ENCODE measurements around the gene FGD2. TPM values are rescaled to one million over a fixed set of nuclear protein-coding genes. Genes with fewer than 3 reads are reported as not detected.
A peak's percentile ranks its signal among the peaks of the same experiment; 100 is the strongest.

The FGD2 gene
- total RNA-seq, 1 experiment from 2014 or later, result 0.10 TPM

GRCh38 chr6:36986704-36987047, 18.8 kb upstream of the FGD2 start:
- Histone ChIP-seq H2AFZ (ENCODE audit: low read depth, low read length, poor library complexity, severe bottlenecking) (no peak overlapping the region), H3K9me2 (ENCODE audit: insufficient read depth) (no peaks in the 10 kb centered on the region), H3K79me2 (ENCODE audit: insufficient read depth, low read length) (peaks cover 43% of the 10 kb centered on the region), H3K27me3 (ENCODE audit: insufficient read depth, low read length) (no peaks in the 10 kb centered on the region), H3K4me3 (replicated peaks in 1 of 2; ENCODE audit: low read depth in 1 of 2, low read length in 2 of 2) (peak overlapping the region; percentile 98), H3K36me3 (ENCODE audit: control insufficient read depth in 1 of 2, insufficient read depth in 2 of 2, low read length in 2 of 2) (no peaks in the 10 kb centered on the region; a peak in 1 of 4 replicates), H3K4me2 (ENCODE audit: low read length) (peak overlapping the region; percentile 97), H3K9me3 (ENCODE audit: control insufficient read depth in 1 of 2, insufficient read depth in 1 of 2, low read depth in 1 of 2, low read length in 2 of 2) (no peaks in the 10 kb centered on the region), H3K9ac (ENCODE audit: low read length) (peak overlapping the region; percentile 99), H3K27ac (ENCODE audit: low read depth, low read length) (peak overlapping the region; percentile 87), H4K20me1 (ENCODE audit: insufficient read depth) (peaks cover 11% of the 10 kb centered on the region; the same call in 1 of the 2 replicates), H3K4me1 (ENCODE audit: control insufficient read depth in 1 of 2, insufficient read depth in 2 of 2, low read length in 2 of 2) (peaks cover 7 to 28% of the 10 kb centered on the region in 2 experiments; a peak in 3 of 4 replicates)
- no TSS peak for BruUV-seq (replicated peaks)
- CTCF ChIA-PET, result interaction anchor here (1.5 kb wide), 1 partner anchor 31 kb away, joined by 7 read pairs; no protein-coding TSS in a partner anchor
- POLR2A ChIA-PET, result interaction anchor here (1.1 kb wide), 1 partner anchor 20 kb away, joined by 3 read pairs; no protein-coding TSS in a partner anchor
- RAD21 ChIA-PET (ENCODE audit: low non-redundant PET in 1 of 2, low total read pairs in 2 of 2, uncharacterized antibody in 2 of 2, unreplicated experiment in 2 of 2), result interaction anchor here in 1 of 2 experiments (1.3 kb wide), 1 partner anchor 32 kb away, joined by 4 read pairs; no protein-coding TSS in a partner anchor
- no peak for DNase-seq (ENCODE audit: low read depth, low spot score)
- TF ChIP-seq FOSL1 (IDR thresholded peaks at IDR 0.05; ENCODE audit: low read depth), result no peak
- no peak for TF ChIP-seq YY1 (IDR thresholded peaks at IDR 0.05; ENCODE audit: extremely low read depth, insufficient replicate concordance, low read depth, low read length)
- no peak for TF ChIP-seq RAD21 (IDR thresholded peaks at IDR 0.05; ENCODE audit: low read depth)
- TF ChIP-seq, protein P1, sequence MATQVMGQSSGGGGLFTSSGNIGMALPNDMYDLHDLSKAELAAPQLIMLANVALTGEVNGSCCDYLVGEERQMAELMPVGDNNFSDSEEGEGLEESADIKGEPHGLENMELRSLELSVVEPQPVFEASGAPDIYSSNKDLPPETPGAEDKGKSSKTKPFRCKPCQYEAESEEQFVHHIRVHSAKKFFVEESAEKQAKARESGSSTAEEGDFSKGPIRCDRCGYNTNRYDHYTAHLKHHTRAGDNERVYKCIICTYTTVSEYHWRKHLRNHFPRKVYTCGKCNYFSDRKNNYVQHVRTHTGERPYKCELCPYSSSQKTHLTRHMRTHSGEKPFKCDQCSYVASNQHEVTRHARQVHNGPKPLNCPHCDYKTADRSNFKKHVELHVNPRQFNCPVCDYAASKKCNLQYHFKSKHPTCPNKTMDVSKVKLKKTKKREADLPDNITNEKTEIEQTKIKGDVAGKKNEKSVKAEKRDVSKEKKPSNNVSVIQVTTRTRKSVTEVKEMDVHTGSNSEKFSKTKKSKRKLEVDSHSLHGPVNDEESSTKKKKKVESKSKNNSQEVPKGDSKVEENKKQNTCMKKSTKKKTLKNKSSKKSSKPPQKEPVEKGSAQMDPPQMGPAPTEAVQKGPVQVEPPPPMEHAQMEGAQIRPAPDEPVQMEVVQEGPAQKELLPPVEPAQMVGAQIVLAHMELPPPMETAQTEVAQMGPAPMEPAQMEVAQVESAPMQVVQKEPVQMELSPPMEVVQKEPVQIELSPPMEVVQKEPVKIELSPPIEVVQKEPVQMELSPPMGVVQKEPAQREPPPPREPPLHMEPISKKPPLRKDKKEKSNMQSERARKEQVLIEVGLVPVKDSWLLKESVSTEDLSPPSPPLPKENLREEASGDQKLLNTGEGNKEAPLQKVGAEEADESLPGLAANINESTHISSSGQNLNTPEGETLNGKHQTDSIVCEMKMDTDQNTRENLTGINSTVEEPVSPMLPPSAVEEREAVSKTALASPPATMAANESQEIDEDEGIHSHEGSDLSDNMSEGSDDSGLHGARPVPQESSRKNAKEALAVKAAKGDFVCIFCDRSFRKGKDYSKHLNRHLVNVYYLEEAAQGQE (IDR thresholded peaks at IDR 0.05; ENCODE audit: low read depth), result no peak
- no peak for TF ChIP-seq JUND (IDR thresholded peaks at IDR 0.05)
- no peak for TF ChIP-seq ZNF274 (IDR thresholded peaks at IDR 0.05; ENCODE audit: low read depth, low read length)
- TF ChIP-seq CEBPB (IDR thresholded peaks at IDR 0.05; ENCODE audit: low read depth), result no peak
- no peak for TF ChIP-seq SIN3A (IDR thresholded peaks at IDR 0.05; ENCODE audit: low read depth)
- no peak for TF ChIP-seq ZBTB33 (IDR thresholded peaks at IDR 0.05; ENCODE audit: extremely low read depth, insufficient replicate concordance, low read length)
- TF ChIP-seq, protein P2, sequence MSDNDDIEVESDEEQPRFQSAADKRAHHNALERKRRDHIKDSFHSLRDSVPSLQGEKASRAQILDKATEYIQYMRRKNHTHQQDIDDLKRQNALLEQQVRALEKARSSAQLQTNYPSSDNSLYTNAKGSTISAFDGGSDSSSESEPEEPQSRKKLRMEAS (IDR thresholded peaks at IDR 0.05), result no peak; the same call in 1 of the 2 replicates
- no peak for TF ChIP-seq CTCF (IDR thresholded peaks at IDR 0.05 in 2 of 3, conservative IDR thresholded peaks at IDR 0.05 in 1 of 3; ENCODE audit: borderline replicate concordance in 1 of 3, insufficient read depth in 1 of 3, low read depth in 2 of 3, low read length in 2 of 3)
- TF ChIP-seq, protein P3, sequence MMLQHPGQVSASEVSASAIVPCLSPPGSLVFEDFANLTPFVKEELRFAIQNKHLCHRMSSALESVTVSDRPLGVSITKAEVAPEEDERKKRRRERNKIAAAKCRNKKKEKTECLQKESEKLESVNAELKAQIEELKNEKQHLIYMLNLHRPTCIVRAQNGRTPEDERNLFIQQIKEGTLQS (IDR thresholded peaks at IDR 0.05), result no peak
- no peak for TF ChIP-seq EZH2 (IDR thresholded peaks at IDR 0.05)
- no peak for ATAC-seq
- intact Hi-C loops (cut with micrococcal nuclease), result no loop called here
